GM23248 (cell line): ENCODE data around the gene SNAP25. TPM values are rescaled to one million over a fixed set of nuclear protein-coding genes. Genes with fewer than 3 reads are reported as not detected.

Experiments used
- DNase-seq: peaks from one replicate; pipeline ENCODE4 v3.0.0-alpha.2; 2015
- H2AFZ ChIP-seq: fragments of 200-600 bp; sonication (generic); 2 replicates; pipeline ENCODE4 v1.6.1; 2016; ENCODE audit warnings: antibody characterized with exemption
- H3F3A ChIP-seq: fragments of 200-600 bp; sonication (generic); 2 replicates; pipeline ENCODE4 v1.6.1; 2016; ENCODE audit warnings: mild to moderate bottlenecking, antibody characterized with exemption, mixed run types; ENCODE audit not compliant: insufficient read depth
- H3K27ac ChIP-seq: fragments of 200-600 bp; sonication (generic); 2 replicates; pipeline ENCODE4 v1.5.1; 2016; ENCODE audit warnings: mild to moderate bottlenecking
- H3K27me3 ChIP-seq: fragments of 200-600 bp; sonication (generic); replicated peaks from 2 replicates; pipeline ENCODE4 v1.6.1; 2016; ENCODE audit warnings: mild to moderate bottlenecking; ENCODE audit not compliant: insufficient read depth
- H3K36me3 ChIP-seq: fragments of 200-600 bp; sonication (generic); 2 replicates; pipeline ENCODE4 v1.6.1; 2016; ENCODE audit warnings: low read depth, mild to moderate bottlenecking
- H3K4me1 ChIP-seq: fragments of 200-600 bp; sonication (generic); 2 replicates; pipeline ENCODE4 v1.6.1; 2016; ENCODE audit warnings: mild to moderate bottlenecking; ENCODE audit not compliant: insufficient read depth
- H3K4me2 ChIP-seq: fragments of 200-600 bp; sonication (generic); one replicate; pipeline ENCODE4 v1.6.1; 2016; ENCODE audit warnings: mild to moderate bottlenecking; ENCODE audit not compliant: unreplicated experiment
- H3K4me3 ChIP-seq: fragments of 200-600 bp; sonication (generic); 2 replicates; pipeline ENCODE4 v1.5.1; 2016; ENCODE audit warnings: mild to moderate bottlenecking
- H3K79me2 ChIP-seq: fragments of 200-600 bp; sonication (generic); 2 replicates; pipeline ENCODE4 v1.6.1; 2016; ENCODE audit warnings: mild to moderate bottlenecking; ENCODE audit not compliant: insufficient read depth
- H3K9ac ChIP-seq: fragments of 200-600 bp; sonication (generic); 2 replicates; pipeline ENCODE4 v1.6.1; 2016; ENCODE audit warnings: mild to moderate bottlenecking
- H3K9me2 ChIP-seq: fragments of 200-600 bp; sonication (generic); 2 replicates; pipeline ENCODE4 v1.6.1; 2016; ENCODE audit warnings: mixed run types, mild to moderate bottlenecking, moderate library complexity; ENCODE audit not compliant: insufficient read depth
- H3K9me3 ChIP-seq: fragments of 200-600 bp; sonication (generic); one replicate; pipeline ENCODE4 v1.6.1; 2017; ENCODE audit warnings: low read depth
- H4K20me1 ChIP-seq: fragments of 200-600 bp; sonication (generic); 2 replicates; pipeline ENCODE4 v1.6.0; 2016; ENCODE audit not compliant: insufficient read depth
- EZH2 ChIP-seq: fragments of 200-600 bp; sonication (generic); IDR thresholded peaks from 2 replicates; pipeline ENCODE4 v1.6.1; 2018; ENCODE audit warnings: antibody characterized with exemption, mild to moderate bottlenecking; ENCODE audit not compliant: insufficient read depth, poor library complexity, severe bottlenecking
- EZH2phosphoT487 ChIP-seq: fragments of 200-600 bp; sonication (generic); IDR thresholded peaks from 2 replicates; pipeline ENCODE4 v1.6.1; 2018; ENCODE audit warnings: antibody characterized with exemption, moderate library complexity, mild to moderate bottlenecking, low read depth; ENCODE audit not compliant: insufficient read depth
- WGBS, 2 experiments: methylation state at CpG; one replicate each; pipeline ENCODE4 v1.1.6; 2015 to 2017; ENCODE audit warnings: low lambda C conversion rate in 2 of 2, low coverage in 1 of 2; ENCODE audit errors: missing lambda C conversion rate in 2 of 2; 5-methylcytosine and 5-hydroxymethylcytosine counted together
- in situ Hi-C: fragments of 300-500 bp; cut with MboI; formaldehyde crosslinking; loops from 2 replicates; pipeline ENCODE4 v1.15.0; 2020
- polyA plus RNA-seq: library from polyadenylated mRNA; unstranded; fragments of >200 nt; fragmentation: Nextera tagmentation; extraction: Ambion mirVana; gene quantifications from 2 replicates; pipeline ENCODE4 v1.2.1, GENCODE V29; 2016
- total RNA-seq: library from RNA; depleted of rRNA; stranded (reverse); fragments of >200 nt; shearing (Covaris generic); gene quantifications from 2 replicates; pipeline ENCODE4 v1.2.3, GENCODE V29; 2014

The SNAP25 gene
- total and polyA plus RNA-seq, 2 experiments from 2014 or later: 0.09 TPM; not detected in 1

- no peaks in the 10 kb centered on the region for H3K9me3 ChIP-seq
- no peak overlapping the region for H3K4me2 ChIP-seq
- in situ Hi-C loops: no loop called here
- H3K9ac ChIP-seq: no peak overlapping the region
- no peak overlapping the region for H3K4me3 ChIP-seq
- no peaks in the 10 kb centered on the region for H3F3A ChIP-seq
- H3K9me2 ChIP-seq: no peaks in the 10 kb centered on the region
- H3K27ac ChIP-seq: no peak overlapping the region
- WGBS, 2 experiments: 35 to 41% methylated on average over 2 of the region's 2 CpGs
- H3K79me2 ChIP-seq: no peaks in the 10 kb centered on the region
- H3K4me1 ChIP-seq: no peaks in the 10 kb centered on the region
- H3K36me3 ChIP-seq: no peaks in the 10 kb centered on the region
- DNase-seq: no peak
- TF ChIP-seq EZH2phosphoT487: no peak
- TF ChIP-seq EZH2: no peak
- H2AFZ ChIP-seq: no peak overlapping the region
- no peaks in the 10 kb centered on the region for H4K20me1 ChIP-seq
- H3K27me3 ChIP-seq: peaks cover 34% of the 10 kb centered on the region; the same call in 1 of the 2 replicates
Observed at GRCh38 chr20:10228330-10228729, 9.7 kb downstream of the SNAP25 start.

- DNase-seq: no peak
- Histone ChIP-seq H3K4me2 (no peak overlapping the region), H3K9me3 (no peaks in the 10 kb centered on the region), H3K27me3 (peaks cover 29% of the 10 kb centered on the region; the same call in 1 of the 2 replicates), H3K79me2 (no peaks in the 10 kb centered on the region), H3K36me3 (no peaks in the 10 kb centered on the region), H4K20me1 (no peaks in the 10 kb centered on the region), H3K27ac (no peak overlapping the region), H2AFZ (no peak overlapping the region), H3K9ac (no peak overlapping the region), H3K4me3 (no peak overlapping the region), H3K4me1 (no peaks in the 10 kb centered on the region), H3K9me2 (no peaks in the 10 kb centered on the region), H3F3A (no peaks in the 10 kb centered on the region)
- TF ChIP-seq EZH2: no peak
- no peak for TF ChIP-seq EZH2phosphoT487
- in situ Hi-C loops: no loop called here
Observed at GRCh38 chr20:10231290-10231689, 12.7 kb downstream of the SNAP25 start.

- H3K27me3 ChIP-seq: 0 out of 2 replicates have a peak, but pooled peaks cover 9% of the 10 kb centered on the region
- 52 to 55% methylated on average over 10 of the region's 10 CpGs for WGBS, 2 experiments
Observed at GRCh38 chr20:10236540-10237533, 18.2 kb downstream of the SNAP25 start.

GRCh38 chr20:10239954-10240353, 21.3 kb downstream of the SNAP25 start:
- no peaks in the 10 kb centered on the region for H3F3A ChIP-seq
- H3K4me1 ChIP-seq: no peaks in the 10 kb centered on the region
- no peaks in the 10 kb centered on the region for H3K79me2 ChIP-seq
- H3K9me3 ChIP-seq: no peaks in the 10 kb centered on the region
- 43 to 50% methylated on average over 4 of the region's 4 CpGs for WGBS, 2 experiments
- in situ Hi-C loops: no loop called here
- peaks cover 13% of the 10 kb centered on the region; the same call in 1 of the 2 replicates for H3K27me3 ChIP-seq
- H2AFZ ChIP-seq: no peak overlapping the region
- DNase-seq: no peak
- H3K9me2 ChIP-seq: no peaks in the 10 kb centered on the region
- H3K4me3 ChIP-seq: no peak overlapping the region
- no peak overlapping the region for H3K9ac ChIP-seq
- H4K20me1 ChIP-seq: no peaks in the 10 kb centered on the region
- no peak overlapping the region for H3K4me2 ChIP-seq
- H3K27ac ChIP-seq: no peak overlapping the region
- H3K36me3 ChIP-seq: no peaks in the 10 kb centered on the region
- TF ChIP-seq EZH2: no peak
- TF ChIP-seq EZH2phosphoT487: no peak

More at GRCh38 chr20:10236540-10237533, 18.2 kb downstream of the SNAP25 start:
- H3K4me2 ChIP-seq: no peak overlapping the region
- H3K27ac ChIP-seq: no peak overlapping the region
- H3K79me2 ChIP-seq: no peaks in the 10 kb centered on the region
- TF ChIP-seq EZH2phosphoT487 (no peak), EZH2 (no peak)
- H3K9me2 ChIP-seq: no peaks in the 10 kb centered on the region
- H3K9ac ChIP-seq: no peak overlapping the region
- DNase-seq: no peak
- no peaks in the 10 kb centered on the region for H4K20me1 ChIP-seq
- no peaks in the 10 kb centered on the region for H3K4me1 ChIP-seq
- no peaks in the 10 kb centered on the region for H3K36me3 ChIP-seq
- H3F3A ChIP-seq: no peaks in the 10 kb centered on the region
- no peak overlapping the region for H3K4me3 ChIP-seq
- in situ Hi-C loops: no loop called here
- no peaks in the 10 kb centered on the region for H3K9me3 ChIP-seq
- H2AFZ ChIP-seq: no peak overlapping the region

- in situ Hi-C loops: no loop called here
- Histone ChIP-seq H3K4me3 (no peak overlapping the region), H3K9me3 (no peaks in the 10 kb centered on the region), H3K27ac (no peak overlapping the region), H3K4me2 (no peak overlapping the region), H3K9me2 (no peaks in the 10 kb centered on the region), H3K27me3 (peaks cover 13% of the 10 kb centered on the region; the same call in 1 of the 2 replicates), H3F3A (no peaks in the 10 kb centered on the region), H3K79me2 (no peaks in the 10 kb centered on the region), H4K20me1 (no peaks in the 10 kb centered on the region), H3K4me1 (no peaks in the 10 kb centered on the region), H2AFZ (no peak overlapping the region), H3K36me3 (no peaks in the 10 kb centered on the region), H3K9ac (no peak overlapping the region)
- no peak for DNase-seq
- TF ChIP-seq EZH2 (no peak), EZH2phosphoT487 (no peak)
- WGBS, 2 experiments: 53 to 62% methylated on average over 8 of the region's 8 CpGs
Observed at GRCh38 chr20:10240655-10241054, 22.0 kb downstream of the SNAP25 start.
